HepG2 (cell line): Measurements from ENCODE around the gene GALNT12. TPM values are rescaled to one million over a fixed set of nuclear protein-coding genes. Genes with fewer than 3 reads are reported as not detected.

Experiments
- ARID5B ChIP-seq: IDR thresholded peaks from 2 replicates; pipeline ENCODE4 v1.4.0; 2020; ENCODE audit warnings: mild to moderate bottlenecking, missing genetic modification reagents
- CHD4 ChIP-seq: fragments of 200-600 bp; sonication (generic); IDR thresholded peaks from 2 replicates; pipeline ENCODE4 v1.7.0; 2017; ENCODE audit warnings: mild to moderate bottlenecking, low read length, borderline replicate concordance
- EHMT2 ChIP-seq: fragments of 200-600 bp; sonication (generic); IDR thresholded peaks from 2 replicates; pipeline ENCODE4 v1.7.0; 2017; ENCODE audit warnings: antibody characterized with exemption, low read depth, low read length, borderline replicate concordance
- MXD4 ChIP-seq: IDR thresholded peaks from 2 replicates; pipeline ENCODE4 v1.6.1; 2016; ENCODE audit warnings: mild to moderate bottlenecking, missing biosample characterization, missing genetic modification reagents
- ZFP62 ChIP-seq: sonication (generic); formaldehyde crosslinking; IDR thresholded peaks from 2 replicates; pipeline ENCODE4 v1.4.0; 2020; ENCODE audit warnings: missing genetic modification reagents
- ZNF326 ChIP-seq: sonication (generic); formaldehyde crosslinking; IDR thresholded peaks from 2 replicates; pipeline ENCODE4 v1.4.0; 2020; ENCODE audit warnings: missing genetic modification reagents, borderline replicate concordance
- ZNF547 ChIP-seq: sonication (generic); formaldehyde crosslinking; IDR thresholded peaks from 2 replicates; pipeline ENCODE4 v1.5.1; 2020; ENCODE audit warnings: mild to moderate bottlenecking, missing genetic modification reagents
- ZNF557 ChIP-seq: sonication (generic); formaldehyde crosslinking; IDR thresholded peaks from 2 replicates; pipeline ENCODE4 v1.4.0; 2020; ENCODE audit warnings: missing genetic modification reagents
- ZNF572 ChIP-seq: sonication (generic); formaldehyde crosslinking; IDR thresholded peaks from 2 replicates; pipeline ENCODE4 v1.5.1; 2020; ENCODE audit warnings: mild to moderate bottlenecking, missing genetic modification reagents
- ZSCAN30 ChIP-seq: sonication (generic); formaldehyde crosslinking; IDR thresholded peaks from 2 replicates; pipeline ENCODE4 v1.5.0; 2020; ENCODE audit warnings: mild to moderate bottlenecking, missing genetic modification reagents
- polyA plus RNA-seq, 8 experiments: library from polyadenylated mRNA; depleted of rRNA in 3 of 8; stranded (reverse) in 7 of 8; unstranded in 1 of 8; fragments of >200 nt; fragmentation: Illumina TruSeq in 4 of 8; extraction: Trizol in 4 of 8; gene quantifications; 2 replicates each; pipeline versions ENCODE4 v1.2.1 to v1.2.3, GENCODE V29; 2011 to 2016; ENCODE audit warnings: low read depth in 4 of 8, missing spikeins in 1 of 8, mixed read lengths in 1 of 8; ENCODE audit not compliant: insufficient read depth in 1 of 8
- total RNA-seq, 5 experiments: library from RNA; depleted of rRNA; stranded (reverse); fragments of >200 nt; fragmentation: Illumina TruSeq; extraction: Trizol; gene quantifications; 2 replicates each; pipeline ENCODE4 v1.2.3, GENCODE V29; 2016; ENCODE audit warnings: low read depth in 1 of 5
- TF ChIP-seq, protein P1 (sequence below): sonication (generic); formaldehyde crosslinking; conservative IDR thresholded peaks from 2 replicates; pipeline ENCODE4 v1.4.0; 2020; ENCODE audit warnings: mild to moderate bottlenecking, missing genetic modification reagents, moderate library complexity
- TF ChIP-seq, protein P2 (sequence below): sonication (generic); formaldehyde crosslinking; IDR thresholded peaks from 2 replicates; pipeline ENCODE4 v1.8.1; 2023; ENCODE audit warnings: missing genetic modification reagents, mild to moderate bottlenecking, borderline replicate concordance
- TF ChIP-seq, protein P3 (sequence below): sonication (generic); formaldehyde crosslinking; IDR thresholded peaks from 2 replicates; pipeline ENCODE4 v1.5.1; 2020; ENCODE audit warnings: mild to moderate bottlenecking, missing genetic modification reagents, borderline replicate concordance
- TF ChIP-seq, protein P4 (sequence below): conservative IDR thresholded peaks from 2 replicates; pipeline ENCODE4 v1.6.1; 2018; ENCODE audit warnings: missing genetic modification reagents

The GALNT12 gene
- total and polyA plus RNA-seq, 2 of the 13 experiments (the other 11 are each of a cell fraction or from before 2014, with no cell fraction given): 0.07 TPM; not detected in 1

DNA sequence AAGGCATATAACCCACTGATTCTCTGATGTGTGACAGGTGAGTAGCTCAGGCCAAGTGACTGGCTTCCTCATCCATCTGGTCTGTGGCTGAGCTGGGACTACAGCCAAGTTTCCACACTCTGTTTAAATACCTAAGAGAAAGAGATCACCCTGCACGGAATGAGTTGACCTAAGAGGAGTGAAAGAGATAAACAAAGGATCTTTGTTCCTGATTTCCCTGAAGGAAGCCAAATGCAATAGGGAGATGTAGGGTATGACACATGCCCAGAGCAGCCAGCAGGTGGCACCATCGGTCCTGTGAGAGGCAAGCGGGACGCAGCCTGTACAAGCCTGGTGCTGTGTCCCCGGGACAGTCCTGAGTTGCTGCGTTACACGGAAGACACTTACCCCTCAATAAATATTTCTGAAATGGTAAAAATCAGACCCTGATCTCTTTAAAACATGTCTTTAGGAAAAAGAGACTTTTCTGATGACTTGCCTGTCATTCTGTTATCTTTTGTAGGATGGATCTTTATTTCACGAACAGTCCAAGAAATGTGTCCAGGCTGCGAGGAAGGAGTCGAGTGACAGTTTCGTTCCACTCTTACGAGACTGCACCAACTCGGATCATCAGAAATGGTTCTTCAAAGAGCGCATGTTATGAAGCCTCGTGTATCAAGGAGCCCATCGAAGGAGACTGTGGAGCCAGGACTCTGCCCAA, 41.1 kb downstream of the GALNT12 start (continued):
- TF ChIP-seq CHD4 (no peak), ZFP62 (CRISPR knock-in tag) (no peak), ZSCAN30 (no peak), ZNF326 (no peak), ZNF547 (CRISPR knock-in tag) (no peak), EHMT2 (no peak), ZNF572 (CRISPR knock-in tag) (no peak), ZNF557 (CRISPR knock-in tag) (no peak), MXD4 (CRISPR knock-in tag) (no peak), ARID5B (peak; percentile 79)
- TF ChIP-seq, protein P1, sequence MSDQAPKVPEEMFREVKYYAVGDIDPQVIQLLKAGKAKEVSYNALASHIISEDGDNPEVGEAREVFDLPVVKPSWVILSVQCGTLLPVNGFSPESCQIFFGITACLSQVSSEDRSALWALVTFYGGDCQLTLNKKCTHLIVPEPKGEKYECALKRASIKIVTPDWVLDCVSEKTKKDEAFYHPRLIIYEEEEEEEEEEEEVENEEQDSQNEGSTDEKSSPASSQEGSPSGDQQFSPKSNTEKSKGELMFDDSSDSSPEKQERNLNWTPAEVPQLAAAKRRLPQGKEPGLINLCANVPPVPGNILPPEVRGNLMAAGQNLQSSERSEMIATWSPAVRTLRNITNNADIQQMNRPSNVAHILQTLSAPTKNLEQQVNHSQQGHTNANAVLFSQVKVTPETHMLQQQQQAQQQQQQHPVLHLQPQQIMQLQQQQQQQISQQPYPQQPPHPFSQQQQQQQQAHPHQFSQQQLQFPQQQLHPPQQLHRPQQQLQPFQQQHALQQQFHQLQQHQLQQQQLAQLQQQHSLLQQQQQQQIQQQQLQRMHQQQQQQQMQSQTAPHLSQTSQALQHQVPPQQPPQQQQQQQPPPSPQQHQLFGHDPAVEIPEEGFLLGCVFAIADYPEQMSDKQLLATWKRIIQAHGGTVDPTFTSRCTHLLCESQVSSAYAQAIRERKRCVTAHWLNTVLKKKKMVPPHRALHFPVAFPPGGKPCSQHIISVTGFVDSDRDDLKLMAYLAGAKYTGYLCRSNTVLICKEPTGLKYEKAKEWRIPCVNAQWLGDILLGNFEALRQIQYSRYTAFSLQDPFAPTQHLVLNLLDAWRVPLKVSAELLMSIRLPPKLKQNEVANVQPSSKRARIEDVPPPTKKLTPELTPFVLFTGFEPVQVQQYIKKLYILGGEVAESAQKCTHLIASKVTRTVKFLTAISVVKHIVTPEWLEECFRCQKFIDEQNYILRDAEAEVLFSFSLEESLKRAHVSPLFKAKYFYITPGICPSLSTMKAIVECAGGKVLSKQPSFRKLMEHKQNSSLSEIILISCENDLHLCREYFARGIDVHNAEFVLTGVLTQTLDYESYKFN (CRISPR knock-in tag): no peak
- TF ChIP-seq, protein P2, sequence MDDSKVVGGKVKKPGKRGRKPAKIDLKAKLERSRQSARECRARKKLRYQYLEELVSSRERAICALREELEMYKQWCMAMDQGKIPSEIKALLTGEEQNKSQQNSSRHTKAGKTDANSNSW (CRISPR knock-in tag): no peak
- TF ChIP-seq, protein P3, sequence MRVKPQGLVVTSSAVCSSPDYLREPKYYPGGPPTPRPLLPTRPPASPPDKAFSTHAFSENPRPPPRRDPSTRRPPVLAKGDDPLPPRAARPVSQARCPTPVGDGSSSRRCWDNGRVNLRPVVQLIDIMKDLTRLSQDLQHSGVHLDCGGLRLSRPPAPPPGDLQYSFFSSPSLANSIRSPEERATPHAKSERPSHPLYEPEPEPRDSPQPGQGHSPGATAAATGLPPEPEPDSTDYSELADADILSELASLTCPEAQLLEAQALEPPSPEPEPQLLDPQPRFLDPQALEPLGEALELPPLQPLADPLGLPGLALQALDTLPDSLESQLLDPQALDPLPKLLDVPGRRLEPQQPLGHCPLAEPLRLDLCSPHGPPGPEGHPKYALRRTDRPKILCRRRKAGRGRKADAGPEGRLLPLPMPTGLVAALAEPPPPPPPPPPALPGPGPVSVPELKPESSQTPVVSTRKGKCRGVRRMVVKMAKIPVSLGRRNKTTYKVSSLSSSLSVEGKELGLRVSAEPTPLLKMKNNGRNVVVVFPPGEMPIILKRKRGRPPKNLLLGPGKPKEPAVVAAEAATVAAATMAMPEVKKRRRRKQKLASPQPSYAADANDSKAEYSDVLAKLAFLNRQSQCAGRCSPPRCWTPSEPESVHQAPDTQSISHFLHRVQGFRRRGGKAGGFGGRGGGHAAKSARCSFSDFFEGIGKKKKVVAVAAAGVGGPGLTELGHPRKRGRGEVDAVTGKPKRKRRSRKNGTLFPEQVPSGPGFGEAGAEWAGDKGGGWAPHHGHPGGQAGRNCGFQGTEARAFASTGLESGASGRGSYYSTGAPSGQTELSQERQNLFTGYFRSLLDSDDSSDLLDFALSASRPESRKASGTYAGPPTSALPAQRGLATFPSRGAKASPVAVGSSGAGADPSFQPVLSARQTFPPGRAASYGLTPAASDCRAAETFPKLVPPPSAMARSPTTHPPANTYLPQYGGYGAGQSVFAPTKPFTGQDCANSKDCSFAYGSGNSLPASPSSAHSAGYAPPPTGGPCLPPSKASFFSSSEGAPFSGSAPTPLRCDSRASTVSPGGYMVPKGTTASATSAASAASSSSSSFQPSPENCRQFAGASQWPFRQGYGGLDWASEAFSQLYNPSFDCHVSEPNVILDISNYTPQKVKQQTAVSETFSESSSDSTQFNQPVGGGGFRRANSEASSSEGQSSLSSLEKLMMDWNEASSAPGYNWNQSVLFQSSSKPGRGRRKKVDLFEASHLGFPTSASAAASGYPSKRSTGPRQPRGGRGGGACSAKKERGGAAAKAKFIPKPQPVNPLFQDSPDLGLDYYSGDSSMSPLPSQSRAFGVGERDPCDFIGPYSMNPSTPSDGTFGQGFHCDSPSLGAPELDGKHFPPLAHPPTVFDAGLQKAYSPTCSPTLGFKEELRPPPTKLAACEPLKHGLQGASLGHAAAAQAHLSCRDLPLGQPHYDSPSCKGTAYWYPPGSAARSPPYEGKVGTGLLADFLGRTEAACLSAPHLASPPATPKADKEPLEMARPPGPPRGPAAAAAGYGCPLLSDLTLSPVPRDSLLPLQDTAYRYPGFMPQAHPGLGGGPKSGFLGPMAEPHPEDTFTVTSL (CRISPR knock-in tag): peak; percentile 55; the same call in 1 of the 2 replicates
- TF ChIP-seq, protein P4, sequence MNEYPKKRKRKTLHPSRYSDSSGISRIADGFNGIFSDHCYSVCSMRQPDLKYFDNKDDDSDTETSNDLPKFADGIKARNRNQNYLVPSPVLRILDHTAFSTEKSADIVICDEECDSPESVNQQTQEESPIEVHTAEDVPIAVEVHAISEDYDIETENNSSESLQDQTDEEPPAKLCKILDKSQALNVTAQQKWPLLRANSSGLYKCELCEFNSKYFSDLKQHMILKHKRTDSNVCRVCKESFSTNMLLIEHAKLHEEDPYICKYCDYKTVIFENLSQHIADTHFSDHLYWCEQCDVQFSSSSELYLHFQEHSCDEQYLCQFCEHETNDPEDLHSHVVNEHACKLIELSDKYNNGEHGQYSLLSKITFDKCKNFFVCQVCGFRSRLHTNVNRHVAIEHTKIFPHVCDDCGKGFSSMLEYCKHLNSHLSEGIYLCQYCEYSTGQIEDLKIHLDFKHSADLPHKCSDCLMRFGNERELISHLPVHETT: no peak
